NT2/D1 (cell line): ENCODE results near the gene LGALS3.

Source experiments
- DNase-seq: peaks from one replicate; pipeline ENCODE4 v3.0.0-alpha.2; 2011; ENCODE audit warnings: low read depth, low spot score
- H3K27me3 ChIP-seq: 2 replicates; pipeline ENCODE4 v1.6.0; 2011; ENCODE audit warnings: mild to moderate bottlenecking; ENCODE audit not compliant: insufficient read length, insufficient read depth
- H3K36me3 ChIP-seq: 2 replicates; pipeline ENCODE4 v1.6.1; 2011; ENCODE audit warnings: mild to moderate bottlenecking, low read length, mixed read lengths; ENCODE audit not compliant: insufficient read depth, insufficient read length
- H3K4me1 ChIP-seq: 2 replicates; pipeline ENCODE4 v1.5.1; 2011; ENCODE audit not compliant: insufficient read depth, insufficient read length
- H3K4me3 ChIP-seq: 2 replicates; pipeline ENCODE4 v1.5.1; 2011; ENCODE audit warnings: low read depth; ENCODE audit not compliant: insufficient read length
- H3K9ac ChIP-seq: 2 replicates; pipeline ENCODE4 v1.6.0; 2011; ENCODE audit warnings: low read depth; ENCODE audit not compliant: insufficient read length
- H3K9me3 ChIP-seq: 2 replicates; pipeline ENCODE4 v1.5.1; 2011; ENCODE audit warnings: mild to moderate bottlenecking, low read length; ENCODE audit not compliant: insufficient read depth
- SUZ12 ChIP-seq: IDR thresholded peaks from 2 replicates; pipeline ENCODE4 v1.6.1; 2011; ENCODE audit not compliant: insufficient read length, insufficient read depth; ENCODE audit errors: extremely low read depth
- YY1 ChIP-seq: IDR thresholded peaks from 2 replicates; pipeline ENCODE4 v1.6.1; 2011; ENCODE audit not compliant: insufficient read length, insufficient read depth
- ZNF274 ChIP-seq: IDR thresholded peaks from 2 replicates; pipeline ENCODE4 v1.6.1; 2011; ENCODE audit warnings: mild to moderate bottlenecking, low read depth, low read length

LGALS3 gene

GRCh38 chr14:55094292-55095157, 34.5 kb upstream of the LGALS3 start:
- Histone ChIP-seq H3K9ac (no peak overlapping the region), H3K27me3 (no peaks in the 10 kb centered on the region), H3K4me3 (no peak overlapping the region), H3K4me1 (no peaks in the 10 kb centered on the region), H3K9me3 (no peaks in the 10 kb centered on the region), H3K36me3 (no peaks in the 10 kb centered on the region)
- no peak for DNase-seq
- TF ChIP-seq SUZ12: no peak
- no peak for TF ChIP-seq ZNF274

GRCh38 chr14:55097881-55098560, 31.0 kb upstream of the LGALS3 start:
- no peak overlapping the region for H3K4me3 ChIP-seq
- H3K36me3 ChIP-seq: no peaks in the 10 kb centered on the region
- no peaks in the 10 kb centered on the region for H3K9me3 ChIP-seq
- no peaks in the 10 kb centered on the region for H3K4me1 ChIP-seq
- no peak for TF ChIP-seq ZNF274
- no peak for TF ChIP-seq YY1
- no peak for TF ChIP-seq SUZ12
- no peaks in the 10 kb centered on the region for H3K27me3 ChIP-seq
- no peak for DNase-seq
- H3K9ac ChIP-seq: no peak overlapping the region

DNA sequence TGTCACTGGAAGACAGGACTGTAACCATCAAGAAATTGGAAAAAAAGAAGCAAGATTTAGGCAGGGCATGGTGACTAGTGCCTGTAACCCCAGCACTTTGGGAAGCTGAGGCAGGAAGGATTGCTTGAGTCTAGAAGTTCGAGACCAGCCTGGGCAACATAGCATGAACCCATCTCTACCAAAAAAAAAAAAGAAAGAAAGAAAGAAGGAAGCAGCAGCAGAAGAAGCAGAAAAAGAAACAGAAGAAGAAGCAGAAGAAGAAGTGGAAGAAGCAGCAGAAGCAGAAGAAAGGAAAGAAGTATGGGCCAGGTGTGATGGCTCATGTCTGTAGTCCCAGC, 30.5 kb upstream of the LGALS3 start:
- Histone ChIP-seq H3K36me3 (no peaks in the 10 kb centered on the region), H3K9ac (no peak overlapping the region), H3K27me3 (no peaks in the 10 kb centered on the region), H3K4me1 (no peaks in the 10 kb centered on the region), H3K4me3 (no peak overlapping the region), H3K9me3 (no peaks in the 10 kb centered on the region)
- TF ChIP-seq ZNF274 (no peak), SUZ12 (no peak), YY1 (no peak)
- no peak for DNase-seq

- H3K9me3 ChIP-seq: peaks cover 9% of the 10 kb centered on the region
- no peak for DNase-seq
- H3K9ac ChIP-seq: no peak overlapping the region
- TF ChIP-seq ZNF274 (no peak), YY1 (no peak), SUZ12 (no peak)
- H3K4me1 ChIP-seq: no peaks in the 10 kb centered on the region
- H3K4me3 ChIP-seq: no peak overlapping the region
- no peaks in the 10 kb centered on the region for H3K36me3 ChIP-seq
- no peaks in the 10 kb centered on the region for H3K27me3 ChIP-seq
Measured at GRCh38 chr14:55099756-55100155, 29.3 kb upstream of the LGALS3 start.

DNA sequence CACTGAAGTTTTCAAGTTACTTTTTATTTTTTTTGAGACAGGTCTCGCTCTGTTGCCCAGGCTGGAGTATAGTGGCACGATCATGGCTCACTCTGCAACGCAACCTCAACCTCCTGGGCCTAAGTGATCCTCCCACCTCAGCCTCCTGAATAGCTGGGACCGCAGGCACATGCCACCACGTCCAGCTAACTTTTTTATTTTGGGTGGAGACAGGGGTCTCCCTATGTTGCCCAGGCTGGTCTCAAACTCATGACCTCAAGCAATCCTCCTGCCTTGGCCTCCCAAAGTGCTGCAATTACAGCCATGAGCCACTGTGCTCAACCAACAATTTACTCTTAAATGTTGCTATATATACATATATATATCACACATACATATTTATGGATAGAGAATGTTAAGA, 27.4 kb upstream of the LGALS3 start:
- H3K9ac ChIP-seq: no peak overlapping the region

DNA sequence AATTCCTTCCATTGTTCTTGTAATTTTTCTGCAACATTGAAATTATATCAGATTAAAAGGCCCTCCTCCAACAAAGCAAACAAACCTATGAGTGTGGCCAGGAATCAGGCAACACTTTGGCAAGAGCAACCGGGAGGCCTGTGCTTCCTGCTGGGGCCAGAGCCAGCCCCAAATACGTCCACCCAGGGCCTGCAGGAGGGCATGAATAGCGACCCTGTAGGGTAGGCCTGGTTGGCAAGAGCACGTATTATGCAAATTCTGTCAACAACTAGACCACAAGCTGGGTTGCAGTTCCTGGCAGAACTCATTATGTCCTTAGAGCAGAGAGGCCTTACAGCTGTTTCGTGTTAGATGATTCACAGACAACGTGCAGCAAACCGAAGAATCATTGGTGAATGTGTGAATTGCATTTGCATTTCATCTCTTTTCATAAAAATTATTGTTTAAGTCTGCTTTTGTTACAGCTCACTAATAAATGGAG, 26.9 kb upstream of the LGALS3 start:
- TF ChIP-seq SUZ12 (no peak), YY1 (no peak), ZNF274 (no peak)
- Histone ChIP-seq H3K27me3 (no peaks in the 10 kb centered on the region), H3K9ac (no peak overlapping the region), H3K9me3 (peaks cover 11% of the 10 kb centered on the region), H3K36me3 (no peaks in the 10 kb centered on the region), H3K4me3 (no peak overlapping the region), H3K4me1 (no peaks in the 10 kb centered on the region)
- peak; percentile 8 for DNase-seq

More for the DNA sequence above, 27.4 kb upstream of the LGALS3 start:
- Histone ChIP-seq H3K36me3 (no peaks in the 10 kb centered on the region), H3K9me3 (peaks cover 11% of the 10 kb centered on the region), H3K27me3 (no peaks in the 10 kb centered on the region), H3K4me3 (no peak overlapping the region), H3K4me1 (no peaks in the 10 kb centered on the region)
- no peak for DNase-seq
- TF ChIP-seq ZNF274 (no peak), SUZ12 (no peak), YY1 (no peak)

GRCh38 chr14:55103005-55103640, 25.9 kb upstream of the LGALS3 start:
- Histone ChIP-seq H3K9me3 (peaks cover 11% of the 10 kb centered on the region), H3K4me1 (peaks cover 2% of the 10 kb centered on the region), H3K36me3 (no peaks in the 10 kb centered on the region), H3K4me3 (no peak overlapping the region), H3K9ac (no peak overlapping the region), H3K27me3 (no peaks in the 10 kb centered on the region)
- TF ChIP-seq ZNF274: no peak
- no peak for TF ChIP-seq YY1
- TF ChIP-seq SUZ12: no peak
- DNase-seq: peak; percentile 39
